Measurements from ENCODE around the gene BAIAP2.

Gene BAIAP2

DNA sequence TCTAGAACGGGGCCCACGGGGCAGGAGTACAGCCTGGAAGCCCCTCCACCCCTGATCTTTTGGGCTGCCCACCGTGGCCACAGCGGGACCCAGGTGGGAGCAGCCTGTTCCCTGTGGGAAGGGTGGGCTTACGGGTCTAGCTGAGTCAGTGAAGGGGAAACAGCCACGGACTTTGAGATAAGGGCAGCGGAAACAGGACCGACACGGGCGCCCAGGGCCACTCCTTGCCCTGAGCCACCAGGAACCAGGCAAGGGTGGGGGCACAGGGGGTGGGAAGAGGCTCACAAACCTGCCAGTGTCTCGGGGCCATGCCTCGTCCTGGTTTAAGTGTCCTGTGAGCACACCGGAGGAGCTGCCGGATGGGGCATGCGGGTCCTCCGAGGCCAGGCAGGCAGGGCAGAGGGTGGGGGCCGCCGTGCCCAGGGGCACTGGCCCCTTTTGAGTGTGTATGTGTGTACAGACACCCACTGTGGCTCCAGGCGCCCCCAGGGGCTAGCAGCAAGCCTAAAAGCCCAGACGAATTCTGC, 82.8 kb downstream of the BAIAP2 start:
- Histone ChIP-seq H3K9me3 (replicated peaks in 1 of 11) (no peaks in the 10 kb centered on the region), H3K4me2 (peak overlapping the region in 7 of 11 experiments; percentile 25 to 89 (median 82); a peak in 9 of 22 replicates), H4K20me1 (peaks cover 0 to 86% (median 16%) of the 10 kb centered on the region in 11 experiments; a peak in 14 of 22 replicates), H3K27ac (no peak overlapping the region), H3K9ac (no peak overlapping the region), H3K4me3 (no peak overlapping the region), H3K4me1 (peaks cover 0 to 55% (median 41%) of the 10 kb centered on the region in 10 experiments; a peak in 15 of 20 replicates), H3K27me3 (peaks cover 42 to 63% (median 56%) of the 10 kb centered on the region in 11 experiments; a peak in 21 of 22 replicates), H3K36me3 (no peaks in the 10 kb centered on the region; a peak in 2 of 22 replicates)
- no peak for TF ChIP-seq Cebpa-rat (IDR thresholded peaks at IDR 0.05)

DNA sequence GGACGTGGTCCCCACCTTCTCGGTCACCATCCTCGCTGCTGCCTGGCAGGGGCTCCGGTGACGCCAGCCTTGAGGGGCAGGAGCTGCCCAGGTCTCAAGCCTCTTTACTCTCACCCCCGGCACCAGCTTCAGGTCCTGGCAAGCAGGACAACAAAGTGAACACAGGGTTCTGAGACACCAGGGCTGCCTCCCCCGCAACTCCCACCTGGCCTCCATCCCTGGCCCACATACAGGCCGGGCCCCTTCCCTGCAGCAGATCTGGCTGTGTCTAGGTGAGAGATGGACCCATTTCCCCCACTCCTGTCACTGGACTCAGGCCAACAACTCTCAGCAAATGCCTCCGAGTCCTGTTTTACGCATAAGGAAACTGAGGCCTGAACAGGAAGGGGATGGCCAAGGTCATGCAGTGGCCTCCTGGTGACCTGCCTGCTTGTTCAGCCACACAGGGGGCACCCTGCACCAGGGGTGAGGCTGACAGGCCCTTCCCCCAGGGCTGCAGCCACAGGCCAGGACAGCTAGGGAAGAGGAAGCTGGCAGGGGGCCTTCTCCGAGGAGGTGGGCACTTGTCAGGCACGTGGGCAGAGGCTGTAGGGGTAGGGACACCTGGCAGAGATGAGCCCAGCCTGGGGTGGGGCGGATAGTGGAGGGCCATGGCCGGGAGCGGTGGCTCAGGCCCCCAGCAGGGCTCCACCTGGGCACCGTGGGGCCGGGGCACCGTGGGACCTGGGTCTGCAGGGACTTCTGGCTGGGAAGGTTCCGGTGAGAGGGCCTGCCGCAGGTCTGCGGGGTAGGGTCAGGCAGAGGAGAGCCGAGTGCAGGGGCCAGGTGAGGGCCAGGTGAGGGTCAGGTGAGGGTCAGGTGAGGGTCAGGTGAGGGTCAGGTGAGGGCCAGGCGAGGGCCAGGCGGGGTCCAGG, 83.6 kb downstream of the BAIAP2 start:
- H3K9me3 ChIP-seq (replicated peaks in 1 of 11): no peaks in the 10 kb centered on the region
- peak overlapping the region in 5 of 11 experiments; percentile 34 to 89 (median 86); a peak in 7 of 22 replicates for H3K4me2 ChIP-seq
- TF ChIP-seq Cebpa-rat (IDR thresholded peaks at IDR 0.05): no peak
- H3K36me3 ChIP-seq: no peaks in the 10 kb centered on the region; a peak in 2 of 22 replicates
- peaks cover 0 to 81% (median 16%) of the 10 kb centered on the region in 11 experiments; a peak in 14 of 22 replicates for H4K20me1 ChIP-seq
- peaks cover 0 to 55% (median 41%) of the 10 kb centered on the region in 10 experiments; a peak in 15 of 20 replicates for H3K4me1 ChIP-seq
- H3K4me3 ChIP-seq: no peak overlapping the region
- peak overlapping the region in 1 of 11 experiments; percentile 11; a peak in 1 of 22 replicates for H3K9ac ChIP-seq
- H3K27ac ChIP-seq: no peak overlapping the region
- H3K27me3 ChIP-seq: peaks cover 42 to 57% (median 51%) of the 10 kb centered on the region in 11 experiments; a peak in 21 of 22 replicates

DNA sequence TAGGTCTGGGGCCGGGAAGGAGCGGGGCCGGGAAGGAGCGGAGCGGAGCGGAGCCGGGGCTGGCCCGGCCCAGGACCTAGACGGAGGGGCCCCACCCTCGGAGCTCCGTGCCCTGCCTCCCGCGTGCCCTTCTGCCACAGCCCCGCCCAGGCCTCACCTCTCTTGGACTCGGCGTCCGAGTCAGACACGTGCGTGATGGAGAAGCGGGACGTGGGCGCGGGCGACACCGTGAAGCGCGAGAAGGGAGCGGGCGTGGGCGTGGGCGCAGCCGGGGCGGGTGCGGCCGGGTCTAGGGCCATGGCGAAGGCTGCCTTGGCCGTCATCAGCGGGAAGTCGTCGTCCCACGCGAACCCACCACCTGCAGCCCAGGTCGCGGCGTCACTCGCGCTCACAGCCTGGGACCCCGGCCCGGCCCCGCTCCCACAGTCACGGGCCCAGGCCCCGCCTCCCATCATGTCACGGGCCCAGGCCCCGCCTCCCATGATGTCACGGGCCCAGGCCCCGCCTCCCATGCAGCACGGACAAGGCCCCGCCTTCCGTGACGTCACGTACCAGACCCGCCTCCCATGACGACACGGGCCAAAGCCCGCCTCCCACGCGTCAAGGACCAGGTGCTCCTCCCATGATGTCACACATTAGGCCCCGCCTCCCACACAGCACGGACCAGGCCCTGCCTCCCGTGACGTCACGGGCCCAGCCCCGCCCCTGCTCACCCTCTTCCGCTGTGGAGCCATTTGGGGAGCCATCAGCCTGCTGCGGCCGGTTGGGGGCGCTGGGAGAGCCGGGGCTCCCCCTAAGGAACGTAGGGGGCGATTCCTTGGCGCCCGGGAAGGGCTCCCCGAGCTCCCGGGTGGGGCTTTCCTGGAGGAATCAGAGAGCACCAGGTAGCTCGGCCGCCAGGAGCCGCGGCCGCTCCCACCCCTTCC, 84.5 kb downstream of the BAIAP2 start:
- H3K4me1 ChIP-seq: peaks cover 0 to 53% (median 38%) of the 10 kb centered on the region in 10 experiments; a peak in 15 of 20 replicates
- H3K9me3 ChIP-seq (replicated peaks in 1 of 11): no peaks in the 10 kb centered on the region
- no peaks in the 10 kb centered on the region; a peak in 2 of 22 replicates for H3K36me3 ChIP-seq
- peak overlapping the region in 5 of 11 experiments; percentile 0 to 89 (median 12); a peak in 6 of 22 replicates for H3K4me2 ChIP-seq
- no peak for TF ChIP-seq Cebpa-rat (IDR thresholded peaks at IDR 0.05)
- H3K9ac ChIP-seq: no peak overlapping the region
- H3K27me3 ChIP-seq: peaks cover 36 to 50% (median 45%) of the 10 kb centered on the region in 11 experiments; a peak in 21 of 22 replicates
- H4K20me1 ChIP-seq: peaks cover 0 to 72% (median 16%) of the 10 kb centered on the region in 11 experiments; a peak in 14 of 22 replicates
- no peak overlapping the region for H3K27ac ChIP-seq
- H3K4me3 ChIP-seq: no peak overlapping the region

DNA sequence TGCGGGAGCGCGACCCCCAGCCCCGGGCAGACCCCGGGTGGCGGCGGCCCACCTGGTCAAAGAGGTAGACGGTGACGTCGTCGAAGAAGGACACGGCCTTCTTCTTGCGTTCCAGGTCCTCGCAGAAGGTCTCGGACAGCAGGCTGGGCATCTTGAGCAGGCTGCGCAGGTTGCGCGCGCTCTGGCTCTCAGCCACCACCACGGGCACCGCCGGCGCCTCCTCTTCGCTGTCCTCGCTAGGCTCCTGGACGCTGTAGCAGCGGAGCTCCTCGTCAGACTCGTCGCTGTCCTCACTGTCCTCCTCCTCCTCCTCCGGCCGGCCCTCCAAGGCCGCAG, 85.2 kb downstream of the BAIAP2 start:
- no peak for TF ChIP-seq Cebpa-rat (IDR thresholded peaks at IDR 0.05)
- H3K9me3 ChIP-seq (replicated peaks in 1 of 11): no peaks in the 10 kb centered on the region
- peaks cover 0 to 65% (median 10%) of the 10 kb centered on the region in 11 experiments; a peak in 14 of 22 replicates for H4K20me1 ChIP-seq
- peaks cover 29 to 43% (median 39%) of the 10 kb centered on the region in 11 experiments; a peak in 21 of 22 replicates for H3K27me3 ChIP-seq
- peaks cover 0 to 47% (median 32%) of the 10 kb centered on the region in 10 experiments; a peak in 15 of 20 replicates for H3K4me1 ChIP-seq
- H3K4me3 ChIP-seq: no peak overlapping the region
- 0 out of 22 replicates have a peak overlapping the region, but pooled peaks of 2 of the 11 experiments have one; percentile 34 to 89 for H3K4me2 ChIP-seq
- no peaks in the 10 kb centered on the region; a peak in 2 of 22 replicates for H3K36me3 ChIP-seq
- no peak overlapping the region for H3K9ac ChIP-seq
- H3K27ac ChIP-seq: no peak overlapping the region

DNA sequence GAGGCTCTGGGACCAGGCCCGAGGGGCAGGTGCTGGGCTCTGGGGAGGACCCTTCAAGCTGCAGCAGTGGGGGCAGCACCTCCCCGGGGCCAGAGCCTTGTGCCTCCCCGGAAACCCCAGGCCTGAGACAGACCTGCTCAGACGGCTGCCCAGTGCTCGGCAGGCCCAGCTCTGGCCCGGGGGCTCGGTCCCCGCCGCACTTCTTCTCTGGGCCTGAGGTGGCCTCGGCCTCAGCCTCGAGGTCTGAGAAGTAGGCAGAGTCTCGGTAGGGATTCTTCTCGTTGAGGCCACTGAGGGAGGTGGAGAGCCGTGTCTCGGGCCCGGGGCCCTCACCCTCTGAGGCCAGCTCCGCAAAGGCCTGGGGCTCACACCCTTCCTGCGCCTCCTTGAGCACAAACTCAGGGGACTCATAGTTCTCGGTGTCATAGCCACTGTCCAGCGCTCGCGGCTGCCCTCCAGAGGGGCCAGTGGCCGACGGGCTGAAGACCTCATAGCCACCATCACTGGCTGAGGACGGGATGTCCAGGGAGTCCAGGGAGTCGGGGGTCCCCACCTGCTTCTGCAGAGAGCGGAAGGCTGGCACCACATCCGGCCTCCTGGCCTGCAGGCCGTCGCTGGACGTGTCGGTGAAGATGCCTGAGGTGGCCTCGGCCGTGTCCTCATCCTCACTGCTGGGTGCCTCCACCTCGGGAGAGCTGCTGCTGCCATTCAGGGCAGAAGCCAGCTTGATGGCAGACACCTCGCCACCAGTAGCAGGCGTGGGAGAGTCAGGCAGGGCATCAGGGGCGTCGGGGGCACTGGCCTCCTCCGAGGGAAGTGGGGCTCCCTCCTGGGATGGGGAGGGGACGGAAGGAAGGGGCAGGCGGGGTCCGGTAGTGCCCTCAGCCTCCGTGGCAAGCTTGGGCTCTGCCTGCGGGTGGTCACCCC, 86.0 kb downstream of the BAIAP2 start:
- no peaks in the 10 kb centered on the region for H3K9me3 ChIP-seq (replicated peaks in 1 of 11)
- no peaks in the 10 kb centered on the region; a peak in 2 of 22 replicates for H3K36me3 ChIP-seq
- H3K4me2 ChIP-seq: no peak overlapping the region
- TF ChIP-seq Cebpa-rat (IDR thresholded peaks at IDR 0.05): no peak
- H3K27ac ChIP-seq: no peak overlapping the region
- no peak overlapping the region for H3K9ac ChIP-seq
- peaks cover 23 to 36% (median 30%) of the 10 kb centered on the region in 11 experiments; a peak in 20 of 22 replicates for H3K27me3 ChIP-seq
- peaks cover 0 to 58% (median 7%) of the 10 kb centered on the region in 11 experiments; a peak in 14 of 22 replicates for H4K20me1 ChIP-seq
- peaks cover 0 to 39% (median 23%) of the 10 kb centered on the region in 10 experiments; a peak in 15 of 20 replicates for H3K4me1 ChIP-seq
- H3K4me3 ChIP-seq: no peak overlapping the region

DNA sequence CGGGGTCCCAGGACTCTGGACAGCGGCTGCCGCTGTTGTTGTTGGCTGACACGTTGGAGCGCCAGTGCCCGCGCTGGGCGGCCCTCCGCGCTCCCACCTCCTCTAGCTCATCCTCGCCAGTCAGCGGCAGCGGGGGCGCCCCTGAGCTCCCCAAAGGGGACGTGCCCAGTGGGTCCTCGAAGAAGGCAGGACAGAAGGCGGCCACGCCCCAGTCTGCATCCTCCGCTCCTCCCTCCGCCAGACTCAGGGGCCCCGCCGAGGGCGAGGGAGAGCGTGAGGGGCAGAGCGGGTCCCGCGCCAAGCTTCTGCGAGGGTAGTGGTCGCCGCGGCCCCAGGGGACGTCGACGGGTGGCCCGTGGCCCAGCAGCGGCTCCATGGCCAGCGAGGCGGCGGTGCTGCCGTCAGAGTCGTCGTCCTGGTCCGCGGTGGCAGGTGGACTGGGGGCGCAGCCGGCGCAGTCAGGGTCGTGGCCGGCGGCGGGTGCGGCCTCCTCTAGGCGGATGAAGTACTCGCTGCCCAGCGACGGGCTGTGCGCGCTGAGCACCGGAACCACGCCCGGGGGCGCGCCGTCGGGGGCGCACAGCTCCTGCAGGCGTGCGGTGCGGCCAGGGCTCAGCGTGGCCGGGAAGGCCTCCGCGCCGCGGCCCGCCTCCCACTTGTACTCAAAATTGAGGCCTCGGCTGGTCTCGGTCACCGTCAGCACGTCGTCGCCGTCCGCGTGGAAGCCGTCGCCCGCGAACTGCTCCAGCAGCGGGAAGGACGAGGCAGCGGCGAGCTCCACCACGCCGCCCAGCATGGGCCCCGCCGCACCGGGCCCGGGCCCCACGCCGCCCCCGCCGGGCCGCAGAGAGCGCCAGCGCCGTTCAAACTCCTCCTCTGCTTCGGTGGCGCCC, 87.1 kb downstream of the BAIAP2 start:
- H3K9ac ChIP-seq: no peak overlapping the region
- peaks cover 0 to 54% (median 0%) of the 10 kb centered on the region in 11 experiments; a peak in 8 of 22 replicates for H4K20me1 ChIP-seq
- H3K4me3 ChIP-seq: no peak overlapping the region
- H3K36me3 ChIP-seq: no peaks in the 10 kb centered on the region; a peak in 2 of 22 replicates
- H3K4me1 ChIP-seq: peaks cover 0 to 35% (median 17%) of the 10 kb centered on the region in 10 experiments; a peak in 13 of 20 replicates
- H3K27me3 ChIP-seq: peaks cover 13 to 25% (median 19%) of the 10 kb centered on the region in 11 experiments; a peak in 18 of 22 replicates
- TF ChIP-seq Cebpa-rat (IDR thresholded peaks at IDR 0.05): no peak
- no peak overlapping the region for H3K27ac ChIP-seq
- H3K9me3 ChIP-seq (replicated peaks in 1 of 11): no peaks in the 10 kb centered on the region
- no peak overlapping the region for H3K4me2 ChIP-seq
